GM18951 (cell line): ENCODE results near the gene RAB22A.
"Not testable (repeated sequence)": the region's sequence is repeated elsewhere in the genome, so short reads cannot be mapped to it uniquely, and the experiment has no call there.

Experiments
- POLR2A ChIP-seq: IDR thresholded peaks from 4 replicates; pipeline ENCODE4 v1.6.1; 2011; ENCODE audit warnings: mild to moderate bottlenecking; ENCODE audit not compliant: insufficient read length, insufficient read depth; ENCODE audit errors: extremely low read depth
- in situ Hi-C: fragments of 300-500 bp; cut with MboI; formaldehyde crosslinking; loops from one replicate; pipeline ENCODE4 v1.12.0; 2022; ENCODE audit warnings: low sequenced_read_pairs, mixed read lengths, inconsistent platforms; ENCODE audit not compliant: unreplicated experiment

RAB22A gene

GRCh38 chr20:58407201-58407873, 97.8 kb downstream of the RAB22A start:
- in situ Hi-C loops = no loop called here
- no peak for TF ChIP-seq POLR2A

- TF ChIP-seq POLR2A = no peak
- in situ Hi-C loops = no loop called here
These were observed 98.5 kb downstream of the RAB22A start for GRCh38 chr20:58407966-58408557.

GRCh38 chr20:58408603-58409246, 99.2 kb downstream of the RAB22A start:
- in situ Hi-C loops = no loop called here
- TF ChIP-seq POLR2A = no peak

- in situ Hi-C loops = not testable (repeated sequence)
These were observed 104.7 kb downstream of the RAB22A start for GRCh38 chr20:58414216-58414615.

- in situ Hi-C loops = not testable (repeated sequence)
These were observed 105.3 kb downstream of the RAB22A start for GRCh38 chr20:58414786-58415185.

GRCh38 chr20:58416057-58416456, 106.5 kb downstream of the RAB22A start:
- TF ChIP-seq POLR2A = no peak
- in situ Hi-C loops = no loop called here

GRCh38 chr20:58416835-58417234, 107.3 kb downstream of the RAB22A start:
- in situ Hi-C loops = no loop called here
- TF ChIP-seq POLR2A = no peak
